Smooth muscle cell of the brain vasculature (primary cell): ENCODE data around the gene TPCN2.

ENCODE experiments used
- DNase-seq: peaks from one replicate; pipeline ENCODE4 v3.0.0-alpha.2; 2012; ENCODE audit warnings: low read depth, low spot score

Gene TPCN2

DNA sequence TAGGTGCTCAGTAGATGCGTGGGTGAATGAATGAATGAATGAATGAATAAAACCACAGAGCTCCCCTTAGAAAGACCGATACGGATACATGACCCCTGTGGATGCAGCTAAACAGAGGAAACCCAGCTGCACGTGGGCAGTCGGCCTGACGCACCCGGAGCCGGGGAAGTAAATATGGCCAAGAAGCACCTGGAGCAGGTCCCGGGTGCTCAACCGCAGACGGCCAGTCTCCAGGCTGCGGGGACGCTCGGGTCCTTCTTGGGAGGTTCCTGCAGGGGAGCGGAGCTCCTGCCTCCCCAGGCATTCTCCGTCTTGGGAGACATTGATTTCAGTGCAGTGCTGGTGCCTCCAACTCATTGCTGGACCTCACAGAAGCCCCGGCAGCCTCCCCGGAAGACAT, 11.7 kb upstream of the TPCN2 start:
- DNase-seq, result no peak

DNA sequence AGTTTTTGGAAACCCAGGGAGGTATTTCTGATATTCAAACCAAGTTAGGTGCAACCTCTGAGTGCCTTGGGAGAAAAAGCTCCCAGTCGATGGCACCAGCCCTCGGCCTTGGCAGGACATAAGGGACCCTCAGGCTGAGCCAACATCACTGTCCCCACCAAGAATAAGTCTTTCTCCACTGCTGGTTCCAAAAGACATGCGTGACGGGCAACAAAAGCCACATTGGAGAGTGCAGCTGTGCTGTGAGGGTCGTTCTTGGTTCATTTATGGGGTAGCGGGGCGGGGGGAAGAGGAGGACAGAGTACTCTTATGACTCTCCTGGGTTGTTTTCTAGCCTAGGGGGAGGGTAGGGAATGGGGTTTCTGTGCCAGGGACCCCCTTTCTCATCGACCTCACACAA, 11.2 kb upstream of the TPCN2 start:
- DNase-seq, result no peak

- no peak for DNase-seq
Observed at GRCh38 chr11:69039501-69039900, 9.2 kb upstream of the TPCN2 start.

- DNase-seq, result no peak
Observed at GRCh38 chr11:69040051-69040450, 8.7 kb upstream of the TPCN2 start.

GRCh38 chr11:69040581-69041260, 8.0 kb upstream of the TPCN2 start:
- DNase-seq, result peak; percentile 31

DNA sequence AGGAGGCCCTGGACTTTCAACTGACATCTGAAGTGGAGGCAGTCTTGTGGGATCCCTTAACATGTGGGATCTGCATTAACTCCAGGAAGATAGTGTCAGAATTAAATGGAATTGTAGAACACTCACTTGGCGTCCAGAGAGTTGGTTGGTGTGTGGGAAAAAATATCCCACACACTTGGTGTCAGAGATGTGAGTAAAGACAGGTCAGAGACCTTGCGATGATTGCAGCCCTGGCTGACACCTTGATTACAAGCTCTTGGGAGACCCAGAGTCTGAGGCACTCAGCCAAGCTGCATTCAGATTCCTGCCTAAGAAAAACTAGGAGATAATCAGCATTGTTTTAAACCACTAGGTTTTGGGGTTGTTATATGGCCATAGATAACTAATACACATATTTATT, 7.2 kb upstream of the TPCN2 start:
- DNase-seq, result no peak

DNA sequence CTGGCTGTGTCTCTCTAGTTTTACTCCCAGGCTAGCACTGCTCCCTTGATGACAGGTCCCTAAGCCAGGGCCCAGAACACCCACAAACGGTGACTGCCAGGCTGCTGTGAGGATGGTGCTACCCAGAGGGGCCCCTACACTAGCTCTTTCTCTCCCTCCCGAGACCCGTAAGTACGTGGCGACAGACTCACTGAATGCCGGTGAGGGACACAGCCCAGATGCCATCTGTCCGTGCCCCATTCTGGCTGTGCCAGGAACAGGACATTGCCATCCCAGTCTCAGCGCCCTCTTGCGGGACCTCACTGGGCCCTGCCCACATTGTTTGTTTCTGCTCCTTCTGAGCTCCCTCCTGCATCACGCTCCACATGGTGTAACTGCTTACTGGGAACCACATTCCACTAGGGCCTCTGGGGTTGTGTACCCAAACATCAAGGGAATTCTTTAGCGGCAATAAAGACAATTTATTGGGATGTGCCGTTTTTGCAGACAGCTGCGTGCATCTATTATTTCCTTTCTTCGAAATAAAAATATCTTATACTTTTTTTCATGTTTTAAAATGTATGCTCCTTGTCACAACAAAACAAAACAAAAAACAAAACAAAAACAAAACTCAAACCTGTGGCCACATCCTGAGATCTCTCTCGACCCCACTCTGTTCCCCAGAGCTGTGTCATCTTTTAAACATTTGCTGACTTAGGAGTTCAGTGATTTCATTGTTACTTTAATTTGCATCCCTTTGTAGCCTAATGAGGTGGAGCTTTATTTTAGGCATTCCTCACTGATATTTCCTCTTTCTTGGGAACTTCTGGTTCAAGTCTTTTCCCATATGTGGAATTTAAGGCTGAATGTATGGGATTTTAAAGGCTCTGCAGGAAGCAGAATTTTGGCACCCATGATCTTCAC, 4.4 kb upstream of the TPCN2 start:
- DNase-seq, result peak; percentile 45

DNA sequence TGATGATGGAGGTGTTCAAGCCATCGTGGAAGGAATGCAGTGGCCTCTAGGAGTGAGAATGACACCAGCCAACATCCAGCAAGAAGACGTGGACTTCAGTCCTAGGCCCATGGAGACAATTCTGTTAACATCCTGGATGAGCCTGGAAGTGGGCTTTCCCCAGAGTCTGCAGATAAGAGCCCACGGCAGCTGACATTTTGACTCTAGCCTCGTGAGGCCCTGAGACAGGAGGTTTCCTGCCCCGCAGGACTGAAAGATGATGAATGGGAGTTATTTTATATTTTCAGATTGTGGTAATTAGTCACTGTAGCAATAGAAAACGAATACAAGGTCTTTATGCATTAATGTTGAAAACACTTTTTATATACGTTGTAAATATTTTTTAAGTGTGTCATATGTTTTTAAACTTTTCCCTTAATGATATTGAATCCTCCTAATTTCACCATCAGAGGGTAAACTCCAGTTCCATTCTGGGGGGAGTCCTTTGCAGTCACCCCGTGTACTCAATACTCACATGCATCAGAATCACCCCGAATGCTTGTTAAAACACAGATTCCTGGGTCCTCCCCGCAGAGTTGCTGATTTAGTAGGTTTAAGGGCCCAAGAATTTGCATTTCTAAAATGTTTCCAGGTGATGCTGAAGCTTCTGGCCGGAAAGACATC, 570 bp upstream of the TPCN2 start:
- no peak for DNase-seq

DNA sequence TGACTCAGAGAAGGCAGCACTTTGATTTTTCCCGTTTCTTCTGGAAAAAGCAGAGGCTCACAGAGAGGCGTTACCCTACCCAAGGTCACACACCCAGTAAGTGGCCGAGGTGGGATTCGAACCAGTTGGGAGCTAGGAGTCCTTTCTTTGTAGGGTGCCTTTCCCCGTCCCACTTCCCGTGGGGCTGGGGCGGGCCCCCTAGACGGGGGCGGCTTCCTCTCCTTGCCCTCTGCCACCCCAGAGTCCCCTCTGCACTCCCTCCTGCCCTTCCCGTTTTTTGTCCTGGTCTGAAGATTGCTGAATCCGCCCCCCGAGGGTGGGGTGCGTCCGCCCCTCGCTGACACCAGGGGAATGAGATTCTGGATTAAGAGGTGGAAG, 747 bp downstream of the TPCN2 start:
- DNase-seq, result no peak

GRCh38 chr11:69050592-69051380, 2.1 kb downstream of the TPCN2 start:
- no peak for DNase-seq

DNA sequence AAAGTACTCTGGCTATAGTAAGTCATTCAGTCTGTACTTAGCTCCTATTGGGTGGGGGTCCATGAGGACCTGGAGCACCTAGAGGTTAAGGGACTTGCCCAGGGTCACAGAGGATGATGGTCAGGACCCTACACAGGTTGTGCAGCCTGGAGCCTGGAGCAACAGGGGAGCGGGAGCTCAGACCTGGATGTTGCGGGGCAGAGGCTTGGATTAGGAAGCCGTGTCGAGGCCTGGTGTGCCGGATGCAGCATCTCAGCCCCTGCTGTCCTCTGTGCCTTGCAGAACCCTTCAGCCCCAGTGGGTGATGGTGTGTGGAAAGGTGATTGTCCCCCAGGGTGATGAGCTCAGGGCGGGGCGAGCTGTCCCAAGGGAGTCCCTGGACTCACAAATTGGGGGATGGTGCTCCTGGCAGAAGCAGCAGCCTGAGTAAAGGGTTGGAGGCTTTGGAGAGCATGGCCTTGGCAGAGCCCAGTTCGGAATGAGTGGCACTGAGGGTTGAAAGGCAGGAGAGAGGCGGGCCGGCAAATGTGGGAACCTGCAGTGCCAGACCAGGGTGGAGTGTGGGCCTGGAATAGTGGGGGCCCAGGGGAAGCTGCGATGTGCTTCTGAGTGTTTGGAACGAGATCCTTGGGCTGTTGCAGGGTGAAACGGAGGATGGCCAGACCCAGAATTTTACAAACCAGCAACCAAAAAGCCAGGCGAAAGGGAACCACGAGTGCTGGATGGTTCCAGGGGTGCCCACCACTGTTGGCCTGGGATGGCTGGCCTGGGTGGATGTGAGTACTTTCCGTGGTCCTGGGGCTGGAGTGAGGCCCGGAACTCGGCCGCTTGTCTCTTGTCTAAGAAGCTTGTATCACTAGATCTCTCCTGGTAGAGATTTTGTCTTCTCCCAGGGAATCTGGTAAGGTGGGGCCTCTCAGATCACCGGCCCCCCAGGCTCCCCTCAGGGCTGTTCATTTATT, 2.9 kb downstream of the TPCN2 start:
- no peak for DNase-seq

- no peak for DNase-seq
Observed at GRCh38 chr11:69052343-69053168, 3.8 kb downstream of the TPCN2 start.

GRCh38 chr11:69053169-69053477, 4.4 kb downstream of the TPCN2 start:
- DNase-seq, result no peak

DNA sequence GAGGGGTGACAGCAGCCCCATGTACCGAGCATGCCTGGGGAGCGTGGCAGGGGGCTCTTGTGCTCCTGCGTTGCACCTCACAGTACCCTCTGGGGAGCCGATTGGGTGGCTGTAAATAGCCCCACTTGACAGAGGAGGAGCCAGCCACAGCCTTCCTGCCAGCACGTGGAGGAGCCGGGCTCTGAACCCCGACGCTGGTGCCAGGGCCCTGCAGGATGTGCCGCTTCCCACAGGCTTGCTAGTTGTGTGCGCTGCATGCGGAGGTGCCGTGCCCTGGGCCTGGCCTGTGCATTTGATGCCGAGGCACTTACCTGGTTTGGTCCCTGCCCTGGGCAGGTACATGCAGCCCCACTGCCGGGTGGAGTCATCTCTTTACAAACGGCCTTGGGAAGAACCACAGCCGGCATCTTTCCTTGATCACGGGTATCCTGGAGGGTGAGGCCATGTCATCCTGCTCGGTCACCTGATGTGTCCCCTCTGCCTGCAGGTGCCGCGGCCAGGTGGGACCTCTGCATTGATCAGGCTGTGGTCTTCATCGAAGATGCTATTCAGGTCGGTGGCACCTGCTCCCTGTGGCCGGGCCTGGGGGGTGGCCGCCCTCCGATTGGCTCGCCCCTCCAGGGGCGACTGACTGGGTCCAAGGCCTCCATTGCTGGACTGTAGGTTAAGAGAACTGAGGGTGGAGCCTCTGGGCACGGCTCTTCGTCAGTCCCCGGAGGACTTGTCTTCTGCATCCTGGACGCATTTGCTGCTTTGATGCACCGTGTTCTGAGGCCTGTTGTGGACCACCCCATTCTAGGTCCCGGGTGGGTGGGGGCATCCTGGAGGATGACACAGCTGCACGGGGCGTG, 5.0 kb downstream of the TPCN2 start:
- DNase-seq, result no peak

DNA sequence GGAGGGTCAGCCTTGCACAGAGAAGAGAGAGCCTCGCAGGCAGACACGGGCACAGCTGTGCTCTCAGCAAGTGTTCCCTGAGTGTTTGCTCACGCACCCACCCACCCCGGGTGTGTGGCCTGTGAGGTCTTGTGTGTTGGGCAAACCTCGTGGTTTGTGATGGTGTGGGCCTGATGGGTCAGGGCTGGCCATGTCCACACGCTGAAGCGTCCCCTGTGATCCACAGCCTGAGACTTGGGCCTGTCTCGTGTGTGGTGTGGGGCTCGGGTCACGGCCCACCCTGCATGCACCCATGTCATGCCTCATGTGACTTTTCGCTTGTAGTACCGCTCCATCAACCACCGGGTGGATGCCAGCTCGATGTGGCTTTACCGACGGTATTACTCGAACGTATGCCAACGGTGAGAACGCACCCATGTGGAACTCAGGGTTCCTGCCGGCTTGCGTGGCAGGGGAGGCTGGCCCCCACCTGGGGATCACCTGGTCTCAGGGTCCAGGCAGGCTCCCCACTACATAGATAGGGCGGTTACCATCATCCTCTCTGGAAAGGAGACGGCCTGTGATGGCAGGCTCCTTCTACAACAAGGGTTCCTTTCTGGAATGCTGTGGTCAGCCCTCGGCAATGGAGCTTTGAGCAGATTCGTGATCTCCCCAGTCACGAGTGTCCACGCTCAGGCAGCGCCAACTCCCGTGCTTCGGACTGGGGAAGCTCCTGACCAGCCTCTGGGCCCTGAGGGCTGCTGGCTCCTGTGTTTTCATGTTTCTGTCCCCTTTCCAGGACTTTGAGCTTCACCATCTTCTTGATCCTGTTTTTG, 5.9 kb downstream of the TPCN2 start:
- DNase-seq, result no peak

GRCh38 chr11:69055212-69055586, 6.5 kb downstream of the TPCN2 start:
- no peak for DNase-seq

DNA sequence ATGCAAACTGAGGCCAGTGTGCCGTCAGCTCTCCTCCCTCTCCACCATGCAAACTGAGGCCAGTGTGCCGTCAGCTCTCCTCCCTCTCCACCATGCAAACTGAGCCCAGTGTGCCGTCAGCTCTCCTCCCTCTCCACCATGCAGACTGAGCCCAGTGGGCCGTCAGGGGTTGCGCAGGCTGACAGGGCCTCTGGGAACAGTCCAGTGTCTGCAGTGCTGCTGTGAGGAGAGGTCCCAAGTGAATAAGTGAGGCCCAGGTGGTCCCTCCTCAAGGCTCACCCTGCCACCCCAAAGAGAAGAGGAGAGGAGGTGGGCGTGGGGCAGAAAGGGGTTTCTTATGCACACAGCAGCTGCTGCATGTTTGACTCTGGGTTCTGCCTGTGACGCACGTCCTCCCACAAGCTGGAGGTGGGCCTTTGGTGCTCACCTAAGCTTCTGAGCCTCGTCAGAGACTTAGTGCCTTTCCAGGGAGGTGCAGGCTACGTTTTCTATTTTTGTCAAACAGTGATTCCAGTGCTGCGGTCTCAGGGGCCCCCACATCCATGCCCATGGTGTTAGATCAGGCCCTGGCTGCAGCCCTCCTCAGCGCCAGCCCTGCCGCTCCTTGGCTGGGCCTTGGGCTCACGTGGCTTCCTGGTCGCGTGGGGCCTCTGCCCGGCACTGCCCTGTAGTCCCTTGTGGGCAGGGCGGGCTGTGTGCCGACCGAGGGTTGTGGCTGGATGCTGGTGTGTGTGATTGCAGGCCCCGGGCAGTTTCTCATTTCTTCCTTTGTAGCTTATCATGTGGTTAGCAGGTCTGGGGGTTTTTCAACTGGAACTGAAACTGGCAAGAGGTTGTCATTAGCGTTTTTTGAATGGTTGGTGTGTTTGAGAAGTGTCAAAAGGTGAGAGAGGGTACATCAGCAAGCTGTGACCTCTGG, 7.1 kb downstream of the TPCN2 start:
- no peak for DNase-seq
